Eye (tissue), 1 donor: ENCODE results near the gene ARL8A.
"Not testable (repeated sequence)": the region's sequence is repeated elsewhere in the genome, so short reads cannot be mapped to it uniquely, and the experiment has no call there.

Source experiments
- DNase-seq: peaks from one replicate; pipeline ENCODE4 v3.0.0-alpha.2; 2015

The ARL8A gene

GRCh38 chr1:202156590-202156989 lies 12.1 kb upstream of the ARL8A start:
- DNase-seq = no peak

GRCh38 chr1:202155478-202156021 lies 11.0 kb upstream of the ARL8A start:
- no peak for DNase-seq

GRCh38 chr1:202154766-202155477 lies 10.4 kb upstream of the ARL8A start:
- peak; percentile 81 for DNase-seq

- no peak for DNase-seq
Observed at GRCh38 chr1:202154148-202154765, 9.7 kb upstream of the ARL8A start.

GRCh38 chr1:202153284-202153683 lies 8.7 kb upstream of the ARL8A start:
- DNase-seq = no peak

DNA sequence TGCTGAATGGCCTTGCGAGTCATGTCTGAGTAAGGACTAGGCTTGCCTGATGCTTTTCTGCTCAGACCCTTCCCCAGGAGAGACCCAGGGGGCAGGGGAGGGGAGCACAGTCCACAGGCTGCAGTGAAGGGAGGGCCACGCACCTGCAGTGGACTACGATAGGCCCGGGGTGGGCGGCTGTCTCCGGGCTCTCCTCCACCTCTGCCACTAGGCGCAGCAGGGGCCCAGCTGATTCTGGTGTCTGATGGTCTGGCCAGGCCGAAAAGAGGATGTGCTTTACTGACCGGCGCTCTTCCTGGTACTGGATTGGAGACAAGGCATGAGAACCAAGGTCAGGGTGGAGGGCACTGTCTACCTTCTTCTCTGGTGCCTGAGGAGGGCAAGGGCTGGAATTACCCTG lies 7.9 kb upstream of the ARL8A start:
- no peak for DNase-seq

- DNase-seq = no peak
Observed at GRCh38 chr1:202151045-202151444, 6.5 kb upstream of the ARL8A start.

- DNase-seq = no peak
Observed at GRCh38 chr1:202150602-202151001, 6.1 kb upstream of the ARL8A start.

DNA sequence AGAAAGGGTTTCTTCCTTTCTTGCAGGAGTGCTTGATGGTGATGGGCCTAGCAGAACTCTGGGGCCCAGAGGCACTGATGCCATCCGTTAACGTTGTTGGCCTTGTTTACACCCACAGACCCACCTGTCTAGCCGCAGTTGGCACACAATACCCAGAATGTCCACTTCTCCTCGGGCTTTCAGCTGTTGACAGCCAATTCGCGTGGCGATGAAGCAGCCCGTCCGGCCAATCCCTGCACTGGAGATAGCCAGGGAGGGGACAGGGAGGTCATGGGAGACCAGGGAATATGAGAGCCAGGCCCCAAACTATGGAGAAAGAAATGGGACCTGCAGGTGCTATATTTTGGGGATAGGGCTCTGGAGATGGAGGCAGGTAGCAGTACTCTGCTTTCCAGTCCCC lies 5.7 kb upstream of the ARL8A start:
- DNase-seq = no peak

DNA sequence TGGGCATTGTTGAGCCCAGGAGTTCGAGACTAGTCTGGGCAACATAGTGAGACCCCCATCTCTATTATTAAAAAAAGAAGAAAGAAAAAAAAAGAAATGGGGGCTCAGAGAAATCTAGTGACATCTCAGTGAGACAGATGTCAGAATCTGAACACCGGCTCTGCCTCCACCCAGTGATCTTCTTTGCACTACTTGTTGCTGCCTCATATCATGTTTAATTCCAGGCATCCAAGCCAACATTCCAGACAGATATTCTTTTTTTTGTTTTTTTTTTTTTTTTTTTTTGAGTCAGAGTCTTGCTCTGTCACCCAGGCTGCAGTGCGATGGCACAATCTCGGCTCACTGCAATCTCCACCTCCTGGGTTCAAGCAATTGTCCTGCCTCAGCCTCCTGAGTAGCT lies 5.0 kb upstream of the ARL8A start:
- no peak for DNase-seq

GRCh38 chr1:202148391-202148790 lies 3.9 kb upstream of the ARL8A start:
- DNase-seq = no peak

GRCh38 chr1:202146993-202147392 lies 2.5 kb upstream of the ARL8A start:
- no peak for DNase-seq

DNA sequence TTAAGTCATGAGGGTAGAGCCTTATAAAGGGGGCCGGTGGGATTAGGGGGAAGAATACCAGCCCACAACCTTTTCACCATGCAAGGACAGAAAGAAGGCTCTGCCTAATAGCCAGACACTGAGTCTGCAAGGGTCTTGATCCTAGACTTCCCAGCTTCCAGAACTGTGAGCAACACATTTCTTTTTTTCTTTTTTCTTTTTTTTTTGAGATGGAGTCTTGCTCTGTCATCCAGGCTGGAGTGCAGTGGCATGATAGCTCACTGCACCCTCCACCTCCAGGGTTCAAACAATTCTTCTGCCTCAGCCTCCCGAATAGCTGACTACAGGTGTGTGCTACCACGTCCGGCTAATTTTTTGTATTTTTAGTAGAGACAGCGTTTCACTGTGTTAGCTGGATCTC lies 1.7 kb upstream of the ARL8A start:
- DNase-seq = no peak

GRCh38 chr1:202145744-202146140 lies 1.2 kb upstream of the ARL8A start:
- DNase-seq = not testable (repeated sequence)

- no peak for DNase-seq
Observed at GRCh38 chr1:202145068-202145743, 669 bp upstream of the ARL8A start.

- DNase-seq = peak; percentile 76
Observed at GRCh38 chr1:202143768-202144401, 652 bp downstream of the ARL8A start.

- DNase-seq = no peak
Observed at GRCh38 chr1:202143011-202143767, 1.3 kb downstream of the ARL8A start.

DNA sequence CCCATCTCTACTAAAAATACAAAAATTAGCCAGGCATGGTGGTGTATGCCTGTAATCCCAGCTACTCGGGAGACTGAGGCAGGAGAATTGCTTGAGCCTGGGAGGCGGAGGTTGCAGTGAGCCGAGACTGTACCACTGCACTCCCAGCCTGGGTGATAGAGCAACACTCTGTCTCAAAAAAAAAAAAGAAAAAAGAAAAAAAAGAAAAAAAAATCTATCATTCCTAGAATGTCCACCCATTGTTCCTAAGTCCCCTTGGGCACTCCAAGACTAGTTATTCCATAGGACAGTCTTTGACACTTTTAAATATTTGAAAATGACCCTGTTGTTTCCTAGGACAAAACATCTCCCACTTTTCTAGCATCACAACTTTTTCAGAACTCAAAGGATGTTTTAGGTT lies 3.1 kb downstream of the ARL8A start:
- DNase-seq = not testable (repeated sequence)

- no peak for DNase-seq
Observed at GRCh38 chr1:202140833-202141232, 3.7 kb downstream of the ARL8A start.

GRCh38 chr1:202135221-202135721 lies 9.3 kb downstream of the ARL8A start:
- DNase-seq = peak; percentile 89

GRCh38 chr1:202134645-202135172 lies 9.8 kb downstream of the ARL8A start:
- DNase-seq = no peak

DNA sequence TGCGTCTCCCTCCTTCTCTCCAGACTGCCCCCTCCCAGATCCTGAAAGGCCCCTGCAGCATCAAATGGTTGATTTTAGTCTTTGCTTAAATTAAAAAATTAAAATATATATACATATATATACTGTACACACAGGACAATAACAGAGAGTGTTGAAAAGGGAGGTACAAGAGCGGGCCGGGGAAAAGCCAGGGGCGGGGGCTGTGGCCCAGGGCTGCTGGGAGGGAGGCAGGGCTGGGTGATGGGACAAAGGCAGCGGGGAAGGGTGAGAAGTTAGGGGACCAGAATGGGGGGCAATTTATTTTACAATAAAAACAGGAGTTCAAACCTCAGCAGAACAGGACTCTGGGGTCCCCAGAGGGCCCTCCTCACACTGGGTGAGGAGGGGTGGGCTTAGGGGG lies 10.5 kb downstream of the ARL8A start:
- DNase-seq = no peak
